Peyer's patch (tissue), 4 donors: ENCODE measurements around the gene KRTAP9-3.
"Not testable (repeated sequence)": the region's sequence is repeated elsewhere in the genome, so short reads cannot be mapped to it uniquely, and the experiment has no call there.

ENCODE experiments used
- POLR2A ChIP-seq, 2 donors: fragments of 450-650 bp; IDR thresholded peaks; one replicate each; pipeline ENCODE4 v1.5.1; 2017; ENCODE audit warnings: antibody characterized with exemption in 2 of 2, mild to moderate bottlenecking in 2 of 2, moderate library complexity in 2 of 2
- TF ChIP-seq, protein P1 (sequence below), 6 experiments: fragments of 450-650 bp in 4 of 6; fragments of 200-600 bp in 2 of 6; sonication (generic) in 1 of 6; IDR thresholded peaks; one replicate each; pipeline ENCODE4 v1.5.1; 2017 to 2019; ENCODE audit warnings: antibody characterized with exemption in 6 of 6, mild to moderate bottlenecking in 3 of 6, moderate library complexity in 1 of 6

DNA sequence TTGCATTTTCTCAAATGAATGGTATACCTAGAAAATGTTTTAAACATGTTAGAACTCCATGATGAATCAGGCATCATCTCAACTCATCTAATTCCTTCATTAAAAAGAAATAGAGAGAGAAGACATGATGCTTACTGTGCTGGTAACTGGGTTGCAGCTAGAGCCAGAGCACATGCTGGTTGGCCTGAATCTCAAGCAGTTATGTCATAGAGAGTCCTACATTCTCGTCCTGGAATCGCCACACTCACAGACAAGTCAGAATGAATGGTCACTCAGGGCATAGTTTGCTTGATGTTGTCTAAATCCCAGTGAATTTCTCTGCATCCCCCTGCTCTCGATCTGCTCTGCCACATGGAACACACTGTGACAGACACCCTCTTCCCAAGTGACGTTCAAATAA is 4.9 kb downstream of the KRTAP9-3 start:
- TF ChIP-seq, protein P1, sequence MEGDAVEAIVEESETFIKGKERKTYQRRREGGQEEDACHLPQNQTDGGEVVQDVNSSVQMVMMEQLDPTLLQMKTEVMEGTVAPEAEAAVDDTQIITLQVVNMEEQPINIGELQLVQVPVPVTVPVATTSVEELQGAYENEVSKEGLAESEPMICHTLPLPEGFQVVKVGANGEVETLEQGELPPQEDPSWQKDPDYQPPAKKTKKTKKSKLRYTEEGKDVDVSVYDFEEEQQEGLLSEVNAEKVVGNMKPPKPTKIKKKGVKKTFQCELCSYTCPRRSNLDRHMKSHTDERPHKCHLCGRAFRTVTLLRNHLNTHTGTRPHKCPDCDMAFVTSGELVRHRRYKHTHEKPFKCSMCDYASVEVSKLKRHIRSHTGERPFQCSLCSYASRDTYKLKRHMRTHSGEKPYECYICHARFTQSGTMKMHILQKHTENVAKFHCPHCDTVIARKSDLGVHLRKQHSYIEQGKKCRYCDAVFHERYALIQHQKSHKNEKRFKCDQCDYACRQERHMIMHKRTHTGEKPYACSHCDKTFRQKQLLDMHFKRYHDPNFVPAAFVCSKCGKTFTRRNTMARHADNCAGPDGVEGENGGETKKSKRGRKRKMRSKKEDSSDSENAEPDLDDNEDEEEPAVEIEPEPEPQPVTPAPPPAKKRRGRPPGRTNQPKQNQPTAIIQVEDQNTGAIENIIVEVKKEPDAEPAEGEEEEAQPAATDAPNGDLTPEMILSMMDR (IDR thresholded peaks at IDR 0.05), result not testable (repeated sequence)
- TF ChIP-seq POLR2A (IDR thresholded peaks at IDR 0.05), result not testable (repeated sequence)
